Measurements from ENCODE around the gene GFOD2.

DNA sequence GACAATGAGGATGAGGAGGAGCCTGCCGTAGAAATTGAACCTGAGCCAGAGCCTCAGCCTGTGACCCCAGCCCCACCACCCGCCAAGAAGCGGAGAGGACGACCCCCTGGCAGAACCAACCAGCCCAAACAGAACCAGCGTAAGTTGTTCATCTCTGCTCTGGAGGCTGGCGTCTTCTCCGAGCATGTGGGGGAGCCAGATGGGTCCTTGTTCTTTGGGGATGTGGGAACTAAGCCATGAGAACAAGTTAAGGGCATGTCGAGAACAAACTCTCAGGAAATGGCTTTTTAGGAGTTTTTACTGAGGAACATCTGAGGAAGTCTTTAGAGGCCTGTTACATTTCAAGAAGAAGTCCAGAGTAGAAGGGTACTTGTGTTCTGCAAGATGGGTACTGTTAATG is 82.4 kb downstream of the GFOD2 start:
- TF ChIP-seq, protein P1, sequence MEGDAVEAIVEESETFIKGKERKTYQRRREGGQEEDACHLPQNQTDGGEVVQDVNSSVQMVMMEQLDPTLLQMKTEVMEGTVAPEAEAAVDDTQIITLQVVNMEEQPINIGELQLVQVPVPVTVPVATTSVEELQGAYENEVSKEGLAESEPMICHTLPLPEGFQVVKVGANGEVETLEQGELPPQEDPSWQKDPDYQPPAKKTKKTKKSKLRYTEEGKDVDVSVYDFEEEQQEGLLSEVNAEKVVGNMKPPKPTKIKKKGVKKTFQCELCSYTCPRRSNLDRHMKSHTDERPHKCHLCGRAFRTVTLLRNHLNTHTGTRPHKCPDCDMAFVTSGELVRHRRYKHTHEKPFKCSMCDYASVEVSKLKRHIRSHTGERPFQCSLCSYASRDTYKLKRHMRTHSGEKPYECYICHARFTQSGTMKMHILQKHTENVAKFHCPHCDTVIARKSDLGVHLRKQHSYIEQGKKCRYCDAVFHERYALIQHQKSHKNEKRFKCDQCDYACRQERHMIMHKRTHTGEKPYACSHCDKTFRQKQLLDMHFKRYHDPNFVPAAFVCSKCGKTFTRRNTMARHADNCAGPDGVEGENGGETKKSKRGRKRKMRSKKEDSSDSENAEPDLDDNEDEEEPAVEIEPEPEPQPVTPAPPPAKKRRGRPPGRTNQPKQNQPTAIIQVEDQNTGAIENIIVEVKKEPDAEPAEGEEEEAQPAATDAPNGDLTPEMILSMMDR (IDR thresholded peaks at IDR 0.05; ENCODE audit: extremely low read depth in 1 of 2, insufficient read depth in 1 of 2, low read depth in 1 of 2, low read length in 2 of 2), result no peak
- TF ChIP-seq, protein P2, sequence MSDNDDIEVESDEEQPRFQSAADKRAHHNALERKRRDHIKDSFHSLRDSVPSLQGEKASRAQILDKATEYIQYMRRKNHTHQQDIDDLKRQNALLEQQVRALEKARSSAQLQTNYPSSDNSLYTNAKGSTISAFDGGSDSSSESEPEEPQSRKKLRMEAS (IDR thresholded peaks at IDR 0.05; ENCODE audit: insufficient read depth, insufficient read length), result no peak
- TF ChIP-seq POLR2AphosphoS5 (IDR thresholded peaks at IDR 0.05; ENCODE audit: insufficient read depth, low read depth, low read length), result no peak
- no peak for TF ChIP-seq EZH2 (IDR thresholded peaks at IDR 0.05; ENCODE audit: borderline replicate concordance, low read depth, low read length, severe bottlenecking)
